Right lobe of liver (tissue), 4 donors: ENCODE results near the gene CDKN1C.

Experiments used
- CTCF ChIP-seq, 4 donors: fragments of 200-600 bp in 3 of 4; fragments of 450-650 bp in 1 of 4; IDR thresholded peaks; one replicate each; pipeline versions ENCODE4 v1.5.1 to v1.8.0; 2016 to 2022; ENCODE audit warnings: antibody characterized with exemption in 4 of 4, mild to moderate bottlenecking in 2 of 4
- POLR2A ChIP-seq: fragments of 450-650 bp; IDR thresholded peaks from one replicate; pipeline ENCODE4 v1.6.1; 2017; ENCODE audit warnings: antibody characterized with exemption, mild to moderate bottlenecking
- donor health status: DM: no; HTN: no; CAD: no.
- donor health status: DM: no; HTN: no; CAD: no.
- donor health status: DM: no; HTN: yes; CAD: no.

GRCh38 chr11:2857276-2857675 is 28.3 kb downstream of the CDKN1C start:
- TF ChIP-seq CTCF (IDR thresholded peaks at IDR 0.05) (no peak), POLR2A (no peak)
